GM21737 (cell line): ENCODE results near the gene SLC41A2.
"Not testable (repeated sequence)": the region's sequence is repeated elsewhere in the genome, so short reads cannot be mapped to it uniquely, and the experiment has no call there.

Experiments
- ATAC-seq: cut with Tn5 transposase; IDR thresholded peaks from one replicate; pipeline ENCODE4 v1.9.1; 2021; ENCODE audit warnings: mild to moderate bottlenecking, moderate library complexity; ENCODE audit not compliant: unreplicated experiment

SLC41A2 gene

GRCh38 chr12:104964856-104965205, 6.7 kb upstream of the SLC41A2 start:
- ATAC-seq, result no peak

GRCh38 chr12:104964167-104964855, 6.2 kb upstream of the SLC41A2 start:
- no peak for ATAC-seq

- ATAC-seq, result no peak
These were observed 5.7 kb upstream of the SLC41A2 start for GRCh38 chr12:104963757-104964156.

- ATAC-seq, result no peak
These were observed 2.4 kb upstream of the SLC41A2 start for GRCh38 chr12:104960464-104960863.

GRCh38 chr12:104959335-104959841, 1.3 kb upstream of the SLC41A2 start:
- no peak for ATAC-seq

- ATAC-seq, result no peak
These were observed 780 bp upstream of the SLC41A2 start for GRCh38 chr12:104958805-104959334.

GRCh38 chr12:104957719-104958000, 430 bp downstream of the SLC41A2 start:
- peak; percentile 27 for ATAC-seq

- ATAC-seq, result no peak
These were observed 996 bp downstream of the SLC41A2 start for GRCh38 chr12:104956870-104957718.

- ATAC-seq, result no peak
These were observed 2.4 kb downstream of the SLC41A2 start for GRCh38 chr12:104955703-104956102.

GRCh38 chr12:104953323-104953722, 4.8 kb downstream of the SLC41A2 start:
- ATAC-seq, result no peak

- ATAC-seq, result no peak
These were observed 5.3 kb downstream of the SLC41A2 start for GRCh38 chr12:104952816-104953215.

- no peak for ATAC-seq
These were observed 6.2 kb downstream of the SLC41A2 start for GRCh38 chr12:104951759-104952509.

- not testable (repeated sequence) for ATAC-seq
These were observed 9.4 kb downstream of the SLC41A2 start for GRCh38 chr12:104948716-104949115.

GRCh38 chr12:104944252-104944651, 13.8 kb downstream of the SLC41A2 start:
- no peak for ATAC-seq

- not testable (repeated sequence) for ATAC-seq
These were observed 14.7 kb downstream of the SLC41A2 start for GRCh38 chr12:104943401-104943800.

GRCh38 chr12:104942075-104942474, 16.0 kb downstream of the SLC41A2 start:
- ATAC-seq, result no peak

GRCh38 chr12:104941454-104941853, 16.6 kb downstream of the SLC41A2 start:
- ATAC-seq, result no peak

- ATAC-seq, result no peak
These were observed 19.0 kb downstream of the SLC41A2 start for GRCh38 chr12:104939089-104939488.

GRCh38 chr12:104938371-104938770, 19.7 kb downstream of the SLC41A2 start:
- ATAC-seq, result no peak

GRCh38 chr12:104935886-104936285, 22.2 kb downstream of the SLC41A2 start:
- no peak for ATAC-seq

- ATAC-seq, result no peak
These were observed 24.3 kb downstream of the SLC41A2 start for GRCh38 chr12:104933778-104934177.
